SJSA1 (cell line): Measurements from ENCODE around the gene DNPEP. TPM values are rescaled to one million over a fixed set of nuclear protein-coding genes. Genes with fewer than 3 reads are reported as not detected.

Experiments
- total RNA-seq: library from RNA; depleted of rRNA; stranded (reverse); fragments of >200 nt; shearing (Covaris generic); gene quantifications from 2 replicates; pipeline ENCODE4 v1.2.3, GENCODE V29; 2014; rRNA removed

Gene DNPEP
- total RNA-seq, 1 experiment from 2014 or later = 56.1 TPM

Other genes with a start within 250 kb of the DNPEP start
- 13.0 and 15.4 TPM in 2 replicates for gene NHEJ1, start 227.1 kb downstream of the DNPEP start, total RNA-seq
- gene SLC23A3, start 217.9 kb downstream of the DNPEP start, total RNA-seq = 0.13 TPM in 1 of 2 replicates, not detected in the other
- gene CNPPD1, start 211.0 kb downstream of the DNPEP start, total RNA-seq = 26.1 and 33.8 TPM in 2 replicates
- gene RETREG2, start 209.6 kb downstream of the DNPEP start, total RNA-seq = 37.6 and 45.8 TPM in 2 replicates
- gene ZFAND2B, start 181.1 kb downstream of the DNPEP start, total RNA-seq = 42.7 and 50.1 TPM in 2 replicates
- 19.1 and 22.2 TPM in 2 replicates for gene ABCB6, start 169.0 kb downstream of the DNPEP start, total RNA-seq
- gene ATG9A, start 158.3 kb downstream of the DNPEP start, total RNA-seq = 29.8 and 45.8 TPM in 2 replicates
- 13.9 and 15.2 TPM in 2 replicates for gene ANKZF1, start 158.1 kb downstream of the DNPEP start, total RNA-seq
- 0.53 and 3.6 TPM in 2 replicates for gene GLB1L, start 142.5 kb downstream of the DNPEP start, total RNA-seq
- 13.2 and 18.6 TPM in 2 replicates for gene STK16, start 142.4 kb downstream of the DNPEP start, total RNA-seq
- gene TUBA4B, start 134.7 kb downstream of the DNPEP start, total RNA-seq = not detected in 2 replicates
- gene TUBA4A, start 134.0 kb downstream of the DNPEP start, total RNA-seq = 0.45 TPM in 1 of 2 replicates, not detected in the other
- gene DNAJB2, start 108.5 kb downstream of the DNPEP start, total RNA-seq = 35.5 and 57.8 TPM in 2 replicates
- 4.2 and 4.9 TPM in 2 replicates for gene PTPRN, start 78.5 kb downstream of the DNPEP start, total RNA-seq
- gene RESP18, start 55.2 kb downstream of the DNPEP start, total RNA-seq = not detected in 2 replicates
- gene DES, start 30.5 kb upstream of the DNPEP start, total RNA-seq = 0.13 TPM in 1 of 2 replicates, not detected in the other
- 0.44 and 4.2 TPM in 2 replicates for gene SPEG, start 46.9 kb upstream of the DNPEP start, total RNA-seq
- gene GMPPA, start 111.0 kb upstream of the DNPEP start, total RNA-seq = 40.5 and 47.0 TPM in 2 replicates
- gene ASIC4, start 126.6 kb upstream of the DNPEP start, total RNA-seq = not detected in 2 replicates
- 113 and 125 TPM in 2 replicates for gene CHPF, start 155.9 kb upstream of the DNPEP start, total RNA-seq
- 0.03 and 0.37 TPM in 2 replicates for gene TMEM198, start 156.1 kb upstream of the DNPEP start, total RNA-seq
- gene OBSL1, start 183.6 kb upstream of the DNPEP start, total RNA-seq = 53.1 and 55.3 TPM in 2 replicates
- 0.11 TPM in 1 of 2 replicates, not detected in the other for gene INHA, start 184.4 kb upstream of the DNPEP start, total RNA-seq
- gene STK11IP, start 209.9 kb upstream of the DNPEP start, total RNA-seq = 11.7 and 29.2 TPM in 2 replicates
- gene SLC4A3, start 239.7 kb upstream of the DNPEP start, total RNA-seq = 4.0 and 4.1 TPM in 2 replicates